Omental fat pad (tissue), 4 donors: ENCODE results near the gene CNTNAP3. TPM values are rescaled to one million over a fixed set of nuclear protein-coding genes. Genes with fewer than 3 reads are reported as not detected.
"Not testable (repeated sequence)": the region's sequence is repeated elsewhere in the genome, so short reads cannot be mapped to it uniquely, and the experiment has no call there.

Source experiments
- ATAC-seq: fragments of 150-250 bp; one replicate; pipeline ENCODE4 v1.9.1; 2016; ENCODE audit warnings: mild to moderate bottlenecking, moderate library complexity; ENCODE audit not compliant: low FRiP score
- DNase-seq: peaks from one replicate; pipeline ENCODE4 v3.0.0-alpha.2; 2019; ENCODE audit warnings: low spot score
- total RNA-seq, 4 donors: library from RNA; depleted of rRNA; stranded (reverse); fragments of >200 nt; gene quantifications; one replicate each; pipeline ENCODE4 v1.1.0, GENCODE V29; 2016

The CNTNAP3 gene
- 10 to 100 TPM in 1 of 4 donors, 1 to 10 TPM in 3; 6.3 to 28.7 (median 7.0) TPM for total RNA-seq

DNA sequence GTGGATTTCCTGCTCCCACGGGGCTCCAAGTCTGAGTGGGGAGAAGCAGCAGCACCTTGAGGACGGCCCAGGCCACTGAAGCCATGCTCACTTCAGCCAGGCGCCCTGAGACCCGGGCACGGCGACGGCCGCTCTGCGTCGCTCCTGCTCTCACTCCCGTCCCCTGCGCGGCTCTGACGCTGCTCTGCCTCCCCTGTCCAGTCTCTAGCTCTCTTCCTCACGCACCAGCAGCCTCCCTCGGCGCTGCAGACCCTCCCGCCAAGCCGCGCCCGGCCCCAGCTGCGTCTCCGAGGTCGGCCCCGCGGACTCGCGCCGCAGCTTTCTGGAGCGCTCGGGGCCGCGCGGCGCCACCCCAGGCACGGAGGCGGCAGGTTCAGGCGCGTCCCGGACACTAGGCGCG lies at the start of gene CNTNAP3:
TSS of gene CNTNAP3 (minus strand) at position 188 of the 400 bp plus-strand sequence. CDS start at position 85, 103 bp downstream.
- DNase-seq, ATAC-seq: not testable (repeated sequence)

- not testable (repeated sequence) for DNase-seq, ATAC-seq
Observed at GRCh38 chr9:39279995-39280394, 8.0 kb downstream of the CNTNAP3 start.

DNA sequence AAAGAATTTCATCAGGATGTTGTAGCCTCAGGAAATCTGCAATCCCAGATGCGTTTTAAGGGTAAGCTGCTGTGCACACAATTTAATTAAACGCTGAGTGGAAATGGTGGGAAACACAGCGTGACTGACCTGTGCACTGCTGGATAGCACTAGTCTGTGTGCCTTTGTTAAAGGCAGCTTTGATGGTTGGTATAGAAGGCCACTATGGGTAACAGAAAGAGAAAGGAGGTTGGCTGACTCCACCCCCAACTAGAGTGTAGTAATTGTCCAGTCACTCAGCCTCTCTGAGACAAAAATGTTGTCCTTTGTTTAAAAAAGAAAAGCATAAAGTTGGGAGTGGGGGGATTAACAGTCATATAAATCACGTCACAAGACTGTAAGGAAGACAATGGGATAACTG lies 45.5 kb downstream of the CNTNAP3 start:
- not testable (repeated sequence) for DNase-seq, ATAC-seq

DNA sequence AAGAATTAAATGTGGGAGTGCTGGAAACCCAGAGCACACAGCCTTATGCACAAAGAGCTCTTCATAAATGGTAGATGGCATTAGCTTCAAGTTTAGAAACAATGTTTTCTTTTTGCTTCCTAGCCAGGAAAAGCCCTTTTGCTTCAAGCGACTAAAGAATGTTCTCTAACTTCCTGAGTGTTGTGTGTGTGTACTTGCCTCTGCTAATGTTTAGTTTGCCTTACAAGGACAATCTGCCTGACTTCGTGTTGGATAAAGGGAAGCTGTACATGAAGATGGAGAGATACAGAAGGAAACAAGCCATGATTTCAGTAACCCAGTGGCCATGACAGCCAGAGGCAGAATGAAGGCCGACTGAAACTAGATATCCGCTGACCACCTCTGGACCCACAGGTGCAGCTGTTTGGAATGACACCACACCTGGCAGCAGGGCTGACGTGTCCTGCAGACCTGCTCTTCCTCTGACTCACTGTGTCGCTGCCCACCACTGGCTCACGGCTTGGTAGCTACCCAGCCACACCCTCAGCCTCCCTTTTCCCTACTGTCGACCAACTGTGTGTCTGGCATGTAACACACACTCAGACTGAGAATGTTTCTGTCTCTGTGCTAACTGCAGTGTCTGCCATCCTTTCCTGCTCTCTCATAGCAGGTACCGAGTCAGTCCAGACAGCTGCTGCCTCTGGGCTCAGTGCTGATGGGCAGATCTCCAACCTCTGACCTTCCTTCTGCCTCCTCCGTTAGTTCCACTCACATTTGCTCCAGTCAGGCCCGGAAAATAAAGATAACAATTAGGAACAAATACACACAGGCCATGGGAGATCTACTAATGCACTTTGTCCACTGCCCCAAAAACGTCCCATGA lies 55.6 kb downstream of the CNTNAP3 start:
- not testable (repeated sequence) for DNase-seq, ATAC-seq

- DNase-seq = not testable (repeated sequence)
Observed at GRCh38 chr9:39215976-39216375, 72.0 kb downstream of the CNTNAP3 start.

DNA sequence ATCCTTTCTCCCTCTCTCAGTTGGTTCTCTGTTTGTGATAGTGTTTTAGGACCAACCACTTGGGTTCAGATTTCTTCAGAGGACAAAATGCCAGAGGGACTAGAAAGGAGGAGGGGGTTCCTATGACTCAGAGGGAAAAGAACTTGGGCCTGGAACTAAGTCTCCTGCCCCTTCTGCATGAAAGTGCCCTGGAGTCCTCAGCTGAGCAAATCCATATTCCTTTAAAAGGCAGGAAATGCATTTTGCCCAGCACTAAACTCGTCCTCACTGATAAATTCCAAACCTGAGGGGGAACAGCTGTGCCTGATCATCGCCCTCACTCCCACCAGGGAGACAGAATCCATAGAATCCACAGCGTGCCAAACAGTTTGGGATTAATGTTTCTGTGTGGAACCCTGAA lies 78.2 kb downstream of the CNTNAP3 start:
- DNase-seq, ATAC-seq: not testable (repeated sequence)

More at GRCh38 chr9:39215976-39216375, 72.0 kb downstream of the CNTNAP3 start:
- not testable (repeated sequence) for ATAC-seq

DNA sequence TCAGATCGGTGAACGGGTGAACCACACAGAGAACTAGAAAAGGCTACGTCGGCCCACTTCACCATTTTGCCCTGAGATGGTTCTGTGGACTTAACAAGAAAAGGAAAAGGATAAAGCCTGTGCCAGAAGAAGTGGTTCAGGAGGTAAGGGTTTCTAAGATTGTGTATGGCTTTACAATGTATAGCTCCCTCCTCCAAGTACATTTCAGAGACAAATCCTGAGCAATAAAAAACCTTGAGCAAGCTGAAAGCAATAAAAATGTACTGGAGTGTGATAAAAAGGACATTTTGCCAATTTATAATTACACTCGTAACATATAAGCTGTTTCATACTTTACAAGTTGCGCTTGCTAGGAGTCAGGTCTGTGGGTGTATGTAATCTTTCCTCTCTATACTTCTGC lies 81.3 kb downstream of the CNTNAP3 start:
- ATAC-seq, DNase-seq: not testable (repeated sequence)

GRCh38 chr9:39205842-39206241 lies 82.1 kb downstream of the CNTNAP3 start:
- DNase-seq, ATAC-seq: not testable (repeated sequence)

- ATAC-seq, DNase-seq: not testable (repeated sequence)
Observed at GRCh38 chr9:39200412-39200811, 87.6 kb downstream of the CNTNAP3 start.

- DNase-seq, ATAC-seq: not testable (repeated sequence)
Observed at GRCh38 chr9:39198000-39198709, 89.8 kb downstream of the CNTNAP3 start.

DNA sequence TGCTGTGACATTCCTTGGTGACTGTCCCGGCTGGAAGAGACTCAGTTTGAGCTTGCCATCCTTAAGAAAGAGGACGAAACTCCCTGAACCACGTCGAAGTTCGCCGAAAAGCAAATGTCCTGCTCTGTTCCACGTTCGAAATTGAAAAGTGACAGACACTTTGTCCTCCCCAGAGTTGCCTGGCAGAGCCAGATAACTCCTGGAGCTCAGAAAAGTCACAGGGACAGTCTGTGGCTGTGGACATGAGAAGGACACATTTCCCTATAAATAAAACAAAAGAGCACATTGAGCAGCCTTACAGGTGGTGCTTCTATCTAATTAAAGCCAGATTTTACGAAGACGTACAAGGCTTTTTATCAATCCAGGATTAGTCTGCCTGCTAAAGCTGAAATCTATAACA lies 116.6 kb downstream of the CNTNAP3 start:
- not testable (repeated sequence) for ATAC-seq, DNase-seq

DNA sequence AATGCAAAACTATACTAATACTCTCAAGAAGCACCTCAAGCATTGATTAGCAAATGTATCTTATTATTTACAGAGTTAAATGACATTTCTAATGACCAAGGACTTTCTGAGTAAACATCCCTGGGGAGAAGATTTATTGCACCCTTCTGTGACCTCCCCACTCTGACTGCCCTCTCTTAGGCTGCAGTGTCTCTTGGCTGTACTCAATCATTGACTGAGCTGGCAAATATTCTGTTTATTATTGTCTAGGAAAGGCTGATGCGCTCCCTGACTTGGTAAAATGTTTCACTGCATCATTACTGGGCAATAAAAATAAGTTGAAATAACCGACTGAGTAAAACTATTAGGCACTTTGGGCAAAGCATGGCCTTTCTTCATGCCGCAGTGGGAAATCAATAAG lies 130.3 kb downstream of the CNTNAP3 start:
- ATAC-seq, DNase-seq: not testable (repeated sequence)

DNA sequence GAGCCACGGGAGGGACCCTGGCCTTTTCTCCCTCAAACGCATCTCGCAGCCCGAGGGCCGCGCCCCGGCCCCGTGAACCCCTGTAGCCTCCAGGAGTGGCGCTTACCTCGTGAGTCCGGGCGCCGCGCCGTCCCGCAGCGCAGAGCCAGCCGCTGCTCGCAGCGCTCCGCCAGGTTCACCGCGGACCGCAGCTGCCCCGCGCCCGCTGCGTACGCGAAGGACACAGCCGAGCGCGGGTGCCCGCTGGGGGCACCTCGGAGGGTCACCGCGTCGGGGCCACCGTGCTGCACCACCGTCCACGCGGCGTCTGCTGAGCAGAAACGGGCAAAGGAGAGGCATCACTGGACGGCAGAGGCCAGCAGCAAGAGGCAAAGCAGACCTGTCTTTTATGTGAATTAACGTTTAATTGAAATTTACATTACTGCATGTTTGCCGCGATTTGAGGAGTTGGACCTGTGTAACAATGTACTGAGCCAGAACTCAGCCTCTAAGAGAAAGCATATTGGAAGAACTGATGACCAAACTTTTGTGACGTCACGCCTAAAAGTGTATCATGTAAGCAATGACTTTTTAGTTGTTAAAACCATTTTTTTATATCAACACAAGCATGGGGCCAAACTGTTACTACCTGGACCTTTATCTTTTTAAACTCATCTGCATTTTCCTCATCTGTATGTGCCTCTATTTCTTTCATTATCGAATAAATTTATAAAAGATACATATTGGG lies 155.0 kb downstream of the CNTNAP3 start:
- not testable (repeated sequence) for ATAC-seq, DNase-seq

DNA sequence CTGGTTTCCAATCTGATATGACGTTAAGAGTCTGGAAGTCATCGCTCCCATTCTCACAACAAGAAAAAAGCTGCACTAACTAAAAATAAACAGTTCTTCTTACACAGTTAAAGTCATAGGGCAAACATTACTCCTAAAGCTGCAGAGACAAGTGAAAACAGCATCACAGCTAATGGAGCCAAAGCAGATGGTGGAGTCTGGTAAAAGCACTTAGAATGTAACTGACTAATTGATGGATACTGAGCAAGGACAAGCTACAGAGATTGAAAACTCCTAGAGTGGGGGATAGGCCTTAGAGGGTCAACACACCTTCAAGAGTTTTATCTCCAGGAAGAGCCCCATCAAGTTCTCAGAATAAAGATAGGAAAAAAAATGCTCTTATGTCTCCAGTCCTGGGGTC lies 166.6 kb downstream of the CNTNAP3 start:
- ATAC-seq, DNase-seq: not testable (repeated sequence)

- ATAC-seq, DNase-seq: not testable (repeated sequence)
Observed at GRCh38 chr9:39111746-39112145, 176.2 kb downstream of the CNTNAP3 start.
